Activated CD8-positive, alpha-beta T cell treated with anti-CD3 and anti-CD28 coated beads for 36 hours (primary cell): ENCODE data around the gene CHRNA1. TPM values are rescaled to one million over a fixed set of nuclear protein-coding genes. Genes with fewer than 3 reads are reported as not detected.

Experiments used
- ATAC-seq: fragments of 200-7000 bp; cut with Tn5 transposase; one replicate; pipeline ENCODE4 v1.10.0; 2021; ENCODE audit warnings: mild to moderate bottlenecking, moderate library complexity
- CTCF ChIA-PET: fragments of 350-600 bp; sonication (Branson Sonifier 250); formaldehyde crosslinking; loops from one replicate; lab custom pipeline; 2021; ENCODE audit warnings: antibody characterized with exemption; lab: Charles Lee
- POLR2A ChIA-PET: fragments of 350-600 bp; sonication (Branson Sonifier 250); formaldehyde crosslinking; loops from one replicate; lab custom pipeline; 2021; ENCODE audit warnings: antibody characterized with exemption; lab: Charles Lee
- DNase-seq: peaks from one replicate; pipeline ENCODE4 v3.0.0-alpha.2; 2020
- H3K27ac Mint-ChIP-seq: one replicate; pipeline ENCODE4 v1.8.0; 2021; ENCODE audit warnings: mild to moderate bottlenecking, mixed read lengths
- H3K27me3 Mint-ChIP-seq: one replicate; pipeline ENCODE4 v1.8.0; 2021; ENCODE audit warnings: mixed read lengths
- H3K36me3 Mint-ChIP-seq: one replicate; pipeline ENCODE4 v1.8.0; 2021; ENCODE audit warnings: low read depth, mixed read lengths
- H3K4me1 Mint-ChIP-seq: one replicate; pipeline ENCODE4 v1.8.0; 2021; ENCODE audit warnings: low read depth, mixed read lengths
- H3K4me3 Mint-ChIP-seq: one replicate; pipeline ENCODE4 v1.8.0; 2021; ENCODE audit warnings: mild to moderate bottlenecking, moderate library complexity, mixed read lengths
- H3K9me3 Mint-ChIP-seq: one replicate; pipeline ENCODE4 v1.8.0; 2021; ENCODE audit warnings: mixed read lengths
- intact Hi-C: fragments of 100-400 bp; cut with micrococcal nuclease; formaldehyde crosslinking; loops from one replicate; pipeline ENCODE4 v1.10.0; 2022
- total RNA-seq, 2 experiments: library from RNA; stranded (reverse); gene quantifications; one replicate each; pipeline ENCODE4 v1.2.3, GENCODE V29; 2021
- TF ChIP-seq, protein P1 (sequence below): fragments of 200-600 bp; IDR thresholded peaks from one replicate; pipeline ENCODE4 v1.8.0; 2022; ENCODE audit warnings: antibody characterized with exemption, mild to moderate bottlenecking

CHRNA1 gene
- total RNA-seq, 2 experiments from 2014 or later = not detected

DNA sequence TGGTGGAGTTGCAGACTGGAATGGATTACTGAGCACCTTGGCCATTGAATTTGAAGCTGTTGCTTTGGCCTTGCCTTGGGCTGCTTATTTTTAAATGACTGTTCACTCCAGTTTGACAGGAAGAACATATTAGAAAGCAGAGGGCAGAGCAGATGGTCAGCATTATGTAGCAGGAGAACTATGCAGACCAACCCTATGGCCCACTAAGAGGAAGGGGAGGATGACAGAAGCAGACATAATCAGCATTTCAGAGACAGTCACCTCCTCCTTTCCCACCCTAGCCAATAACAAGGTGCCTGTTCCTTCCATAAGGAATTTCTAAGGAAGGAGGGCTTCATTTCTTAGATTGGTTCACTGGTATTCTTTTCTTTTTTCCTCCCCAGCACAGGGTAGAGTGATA is 2.4 kb downstream of the CHRNA1 start:
- ATAC-seq = no peak
- no peaks in the 10 kb centered on the region for H3K27me3 Mint-ChIP-seq
- no peaks in the 10 kb centered on the region for H3K36me3 Mint-ChIP-seq
- TF ChIP-seq, protein P1, sequence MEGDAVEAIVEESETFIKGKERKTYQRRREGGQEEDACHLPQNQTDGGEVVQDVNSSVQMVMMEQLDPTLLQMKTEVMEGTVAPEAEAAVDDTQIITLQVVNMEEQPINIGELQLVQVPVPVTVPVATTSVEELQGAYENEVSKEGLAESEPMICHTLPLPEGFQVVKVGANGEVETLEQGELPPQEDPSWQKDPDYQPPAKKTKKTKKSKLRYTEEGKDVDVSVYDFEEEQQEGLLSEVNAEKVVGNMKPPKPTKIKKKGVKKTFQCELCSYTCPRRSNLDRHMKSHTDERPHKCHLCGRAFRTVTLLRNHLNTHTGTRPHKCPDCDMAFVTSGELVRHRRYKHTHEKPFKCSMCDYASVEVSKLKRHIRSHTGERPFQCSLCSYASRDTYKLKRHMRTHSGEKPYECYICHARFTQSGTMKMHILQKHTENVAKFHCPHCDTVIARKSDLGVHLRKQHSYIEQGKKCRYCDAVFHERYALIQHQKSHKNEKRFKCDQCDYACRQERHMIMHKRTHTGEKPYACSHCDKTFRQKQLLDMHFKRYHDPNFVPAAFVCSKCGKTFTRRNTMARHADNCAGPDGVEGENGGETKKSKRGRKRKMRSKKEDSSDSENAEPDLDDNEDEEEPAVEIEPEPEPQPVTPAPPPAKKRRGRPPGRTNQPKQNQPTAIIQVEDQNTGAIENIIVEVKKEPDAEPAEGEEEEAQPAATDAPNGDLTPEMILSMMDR = no peak
- intact Hi-C loops = no loop called here
- ChIA-PET POLR2A (interaction anchor here (0.5 kb wide), 1 partner anchor 352 kb away, joined by 3 read pairs; no protein-coding TSS in a partner anchor), CTCF (interaction anchor here (0.9 to 5.0 kb wide), 6 partner anchors 10 to 62 kb away, joined by 3 to 34 read pairs (median 18); no protein-coding TSS in a partner anchor)
- H3K9me3 Mint-ChIP-seq = no peaks in the 10 kb centered on the region
- peaks cover 9% of the 10 kb centered on the region for H3K4me1 Mint-ChIP-seq
- no peak for DNase-seq
- no peak overlapping the region for H3K4me3 Mint-ChIP-seq
- H3K27ac Mint-ChIP-seq = no peak overlapping the region

DNA sequence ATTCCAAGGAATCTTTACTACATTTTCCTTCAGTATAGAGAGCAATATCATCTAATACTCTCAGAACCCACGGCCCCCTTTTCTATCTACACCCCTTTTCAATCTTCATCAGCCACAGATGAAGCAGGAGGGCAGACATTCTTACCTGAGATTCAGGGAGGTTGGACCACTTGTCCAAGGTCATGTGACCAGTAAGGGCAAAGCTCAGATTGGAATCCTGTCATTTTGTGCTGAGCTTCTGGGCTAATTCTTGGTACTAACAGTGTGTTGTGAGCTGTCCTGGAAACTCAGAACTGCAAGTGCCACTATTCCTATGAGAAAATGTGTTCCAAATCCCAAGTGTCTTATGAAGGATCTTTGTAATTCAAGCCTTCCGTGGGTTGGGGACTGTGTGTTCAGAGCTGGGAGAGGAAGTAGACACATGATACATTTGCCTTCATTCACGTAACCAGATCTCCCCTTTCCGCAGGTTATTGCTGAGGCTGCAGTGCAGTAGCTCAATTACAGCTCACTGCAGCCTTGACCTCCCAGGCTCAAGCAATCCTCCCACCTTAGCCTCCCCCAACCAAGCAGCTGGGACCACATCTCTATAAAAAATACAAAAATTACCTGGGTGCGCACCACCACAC is 3.3 kb downstream of the CHRNA1 start:
- ATAC-seq = no peak
- ChIA-PET POLR2A (no interaction called here), CTCF (interaction anchor here (0.9 to 3.0 kb wide), 3 partner anchors 10 to 12 kb away, joined by 3 to 26 read pairs (median 11); no protein-coding TSS in a partner anchor)
- no peaks in the 10 kb centered on the region for H3K27me3 Mint-ChIP-seq
- no peak for DNase-seq
- peaks cover 9% of the 10 kb centered on the region for H3K4me1 Mint-ChIP-seq
- no peaks in the 10 kb centered on the region for H3K36me3 Mint-ChIP-seq
- H3K4me3 Mint-ChIP-seq = no peak overlapping the region
- H3K27ac Mint-ChIP-seq = no peak overlapping the region
- no peaks in the 10 kb centered on the region for H3K9me3 Mint-ChIP-seq
- intact Hi-C loops = no loop called here
- TF ChIP-seq, protein P1 = no peak

DNA sequence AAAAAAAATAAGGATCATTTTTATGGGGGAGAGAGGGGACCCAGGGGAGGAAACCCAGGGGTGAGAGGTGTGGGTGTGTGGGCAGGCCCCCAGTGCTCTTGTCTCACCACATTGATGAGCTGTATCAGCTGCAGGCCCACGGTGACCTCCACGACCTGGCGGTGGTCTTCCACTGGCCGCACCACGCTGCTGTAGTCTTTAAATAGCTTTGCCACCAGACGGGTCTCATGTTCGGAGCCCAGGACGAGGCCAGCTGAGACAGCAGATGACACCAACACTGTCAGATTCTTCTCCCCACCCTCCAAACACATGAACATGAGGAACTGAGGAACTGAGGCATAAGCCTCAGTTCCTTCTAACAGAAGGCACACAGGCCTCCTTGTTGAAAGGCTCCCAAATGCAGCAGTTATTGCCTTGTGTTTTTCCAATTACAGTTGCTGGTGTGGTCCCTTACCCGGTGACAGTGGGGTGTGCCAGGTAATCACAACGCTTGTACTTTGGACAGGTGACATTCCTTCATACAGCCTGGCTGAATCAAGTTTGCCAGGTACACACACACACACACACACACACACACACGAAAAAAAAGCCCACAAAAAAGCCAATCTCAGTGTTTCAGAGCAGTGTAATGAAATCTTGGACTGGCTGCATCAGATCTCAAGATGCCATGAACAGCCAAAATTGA is 4.7 kb downstream of the CHRNA1 start:
- ChIA-PET CTCF (interaction anchor here (0.6 to 2.4 kb wide), 2 partner anchors 10 to 23 kb away, joined by 3 to 11 read pairs; no protein-coding TSS in a partner anchor), POLR2A (no interaction called here)
- DNase-seq = no peak
- H3K27me3 Mint-ChIP-seq = no peaks in the 10 kb centered on the region
- TF ChIP-seq, protein P1 = no peak
- H3K27ac Mint-ChIP-seq = no peak overlapping the region
- H3K4me3 Mint-ChIP-seq = no peak overlapping the region
- no peak for ATAC-seq
- no peaks in the 10 kb centered on the region for H3K9me3 Mint-ChIP-seq
- no peaks in the 10 kb centered on the region for H3K36me3 Mint-ChIP-seq
- intact Hi-C loops = no loop called here
- H3K4me1 Mint-ChIP-seq = peaks cover 9% of the 10 kb centered on the region

DNA sequence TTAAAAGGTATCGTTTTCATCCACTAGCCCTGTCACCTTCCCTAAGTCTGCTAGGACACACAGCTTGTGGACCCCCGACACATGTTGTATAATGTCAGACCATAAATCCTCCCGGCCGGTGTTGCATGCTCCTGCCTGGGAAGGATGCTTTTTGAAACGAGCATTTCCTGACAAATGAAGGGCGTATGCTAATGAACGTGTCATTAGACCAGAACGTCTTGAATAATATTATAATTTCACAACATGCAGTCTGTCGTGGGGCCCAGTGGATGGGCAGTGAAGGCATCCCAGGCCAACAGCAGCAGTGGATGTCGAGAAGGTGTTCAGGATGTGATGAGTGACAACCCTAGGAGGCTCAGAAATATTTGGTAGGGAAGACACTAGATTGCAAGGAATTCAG is 7.5 kb downstream of the CHRNA1 start:
- H3K27ac Mint-ChIP-seq = no peak overlapping the region
- intact Hi-C loops = no loop called here
- DNase-seq (no peak), ATAC-seq (no peak)
- no peak overlapping the region for H3K4me3 Mint-ChIP-seq
- no peaks in the 10 kb centered on the region for H3K9me3 Mint-ChIP-seq
- H3K27me3 Mint-ChIP-seq = no peaks in the 10 kb centered on the region
- H3K36me3 Mint-ChIP-seq = no peaks in the 10 kb centered on the region
- POLR2A ChIA-PET = no interaction called here
- TF ChIP-seq, protein P1 = no peak
- CTCF ChIA-PET = no interaction called here
- peaks cover 21% of the 10 kb centered on the region for H3K4me1 Mint-ChIP-seq
